Duodenal mucosa (tissue), 2 donors: Measurements from ENCODE around the gene KRTAP10-8.
"Not testable (repeated sequence)": the region's sequence is repeated elsewhere in the genome, so short reads cannot be mapped to it uniquely, and the experiment has no call there.

Experiments
- H3K27ac ChIP-seq: one replicate; pipeline ENCODE4 v1.7.0; 2013; ENCODE audit warnings: low read depth, low read length
- H3K27me3 ChIP-seq, 2 donors: one replicate each; pipeline ENCODE4 v1.7.0; 2013; ENCODE audit warnings: low read length in 2 of 2, control low read depth in 1 of 2; ENCODE audit not compliant: insufficient read depth in 2 of 2, control insufficient read depth in 1 of 2
- H3K36me3 ChIP-seq, 2 donors: one replicate each; pipeline ENCODE4 v1.7.0; 2013; ENCODE audit warnings: low read length in 2 of 2, control low read depth in 1 of 2; ENCODE audit not compliant: insufficient read depth in 2 of 2, control insufficient read depth in 1 of 2
- H3K4me1 ChIP-seq, 2 donors: one replicate each; pipeline ENCODE4 v1.7.0; 2013; ENCODE audit warnings: low read length in 2 of 2, control low read depth in 1 of 2; ENCODE audit not compliant: insufficient read depth in 2 of 2, control insufficient read depth in 1 of 2
- H3K4me3 ChIP-seq, 2 donors: one replicate each; pipeline ENCODE4 v1.7.0; 2013; ENCODE audit warnings: low read length in 2 of 2, low read depth in 1 of 2
- H3K9ac ChIP-seq, 2 donors: one replicate each; pipeline ENCODE4 v1.7.0; 2013; ENCODE audit warnings: low read length in 2 of 2, low read depth in 1 of 2
- H3K9me3 ChIP-seq, 2 donors: one replicate each; pipeline ENCODE4 v1.7.0; 2013; ENCODE audit warnings: low read length in 2 of 2, control low read depth in 1 of 2; ENCODE audit not compliant: control insufficient read depth in 1 of 2

The KRTAP10-8 gene

DNA sequence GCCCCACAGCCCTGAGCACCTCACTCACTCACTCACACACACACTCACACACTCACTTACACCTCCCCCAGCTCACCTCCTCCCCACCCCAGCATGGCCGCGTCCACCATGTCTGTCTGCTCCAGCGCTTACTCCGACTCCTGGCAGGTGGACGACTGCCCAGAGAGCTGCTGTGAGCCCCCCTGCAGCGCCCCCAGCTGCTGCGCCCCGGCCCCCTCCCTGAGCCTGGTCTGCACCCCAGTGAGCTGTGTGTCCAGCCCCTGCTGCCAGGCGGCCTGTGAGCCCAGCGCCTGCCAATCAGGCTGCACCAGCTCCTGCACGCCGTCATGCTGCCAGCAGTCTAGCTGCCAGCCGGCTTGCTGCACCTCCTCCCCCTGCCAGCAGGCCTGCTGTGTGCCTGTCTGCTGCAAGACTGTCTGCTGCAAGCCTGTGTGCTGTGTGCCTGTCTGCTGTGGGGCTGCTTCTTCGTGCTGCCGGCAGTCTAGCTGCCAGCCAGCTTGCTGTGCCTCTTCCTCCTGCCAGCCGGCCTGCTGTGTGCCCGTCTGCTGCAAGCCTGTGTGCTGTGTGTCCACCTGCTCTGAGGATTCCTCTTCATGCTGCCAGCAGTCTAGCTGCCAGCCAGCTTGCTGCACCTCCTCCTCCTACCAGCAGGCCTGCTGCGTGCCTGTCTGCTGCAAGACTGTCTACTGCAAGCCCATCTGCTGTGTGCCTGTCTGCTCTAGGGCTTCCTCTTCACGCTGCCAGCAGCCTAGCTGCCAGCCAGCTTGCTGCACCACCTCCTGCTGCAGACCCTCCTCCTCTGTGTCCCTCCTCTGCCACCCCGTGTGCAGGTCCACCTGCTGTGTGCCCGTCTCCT lies 34.7 kb downstream of the KRTAP10-8 start, which contains the start of gene KRTAP10-11:
TSS of gene KRTAP10-11 (plus strand) at position 49 of the 856 bp plus-strand sequence. CDS start at position 94, 45 bp downstream.
- H3K27ac ChIP-seq, H3K4me1 ChIP-seq, H3K4me3 ChIP-seq, H3K9ac ChIP-seq, H3K27me3 ChIP-seq, H3K36me3 ChIP-seq: not testable (repeated sequence)
- peaks cover 4 to 11% of the 10 kb centered on the region in 2 donors for H3K9me3 ChIP-seq

GRCh38 chr21:44647222-44647552 lies 35.3 kb downstream of the KRTAP10-8 start:
- Histone ChIP-seq H3K4me1 (no peaks in the 10 kb centered on the region), H3K27me3 (no peaks in the 10 kb centered on the region), H3K9me3 (peaks cover 4 to 11% of the 10 kb centered on the region in 2 donors), H3K4me3 (no peak overlapping the region), H3K9ac (no peak overlapping the region), H3K27ac (no peak overlapping the region), H3K36me3 (no peaks in the 10 kb centered on the region)

- Histone ChIP-seq H3K27ac (no peak overlapping the region), H3K27me3 (no peaks in the 10 kb centered on the region), H3K36me3 (no peaks in the 10 kb centered on the region), H3K4me1 (no peaks in the 10 kb centered on the region), H3K4me3 (no peak overlapping the region), H3K9me3 (peaks cover 4 to 11% of the 10 kb centered on the region in 2 donors), H3K9ac (no peak overlapping the region)
Observed at GRCh38 chr21:44648557-44649311, 36.9 kb downstream of the KRTAP10-8 start.

- peaks cover 0 to 3% of the 10 kb centered on the region in 2 donors for H3K9me3 ChIP-seq
- no peaks in the 10 kb centered on the region for H3K36me3 ChIP-seq
- H3K4me1 ChIP-seq = no peaks in the 10 kb centered on the region
- H3K27ac ChIP-seq = no peak overlapping the region
- no peak overlapping the region for H3K4me3 ChIP-seq
- no peaks in the 10 kb centered on the region for H3K27me3 ChIP-seq
- H3K9ac ChIP-seq = no peak overlapping the region
Observed at GRCh38 chr21:44649521-44650100, 37.7 kb downstream of the KRTAP10-8 start.

DNA sequence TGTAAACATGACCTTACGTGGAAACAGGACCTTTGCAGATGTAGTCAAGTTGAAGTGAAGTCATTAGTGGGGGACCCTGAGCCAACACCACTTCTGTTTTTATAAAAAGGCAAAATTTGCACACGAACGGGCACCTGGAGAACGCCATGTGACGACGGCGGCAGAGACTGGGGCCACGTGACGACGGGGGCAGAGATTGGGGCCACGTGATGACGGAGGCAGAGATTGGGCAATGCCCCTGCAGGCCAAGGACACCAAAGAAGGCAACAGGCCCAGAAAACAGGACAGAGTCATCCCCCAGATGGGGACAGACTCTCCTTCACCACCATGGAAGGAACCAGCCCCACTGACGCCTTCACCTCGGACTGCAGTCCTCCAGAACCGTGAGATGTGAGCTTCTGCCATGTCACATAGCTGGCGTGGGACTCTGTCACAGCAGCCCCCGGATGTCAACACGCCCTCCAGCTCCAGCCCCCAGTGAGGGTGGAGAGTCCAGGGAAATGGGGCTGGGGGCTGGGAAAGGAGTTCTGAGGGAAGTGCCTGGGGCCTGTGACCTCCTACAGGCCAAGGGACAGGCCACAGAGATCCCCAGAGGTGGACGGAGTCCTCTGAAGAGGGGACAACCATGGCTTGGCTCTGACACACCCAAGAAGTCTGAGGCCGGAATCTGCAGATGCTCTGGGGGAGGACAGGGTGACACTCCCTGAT lies 38.5 kb downstream of the KRTAP10-8 start:
- Histone ChIP-seq H3K4me3 (no peak overlapping the region), H3K27me3 (no peaks in the 10 kb centered on the region), H3K9ac (no peak overlapping the region), H3K9me3 (no peaks in the 10 kb centered on the region), H3K4me1 (no peaks in the 10 kb centered on the region), H3K27ac (no peak overlapping the region), H3K36me3 (no peaks in the 10 kb centered on the region)

DNA sequence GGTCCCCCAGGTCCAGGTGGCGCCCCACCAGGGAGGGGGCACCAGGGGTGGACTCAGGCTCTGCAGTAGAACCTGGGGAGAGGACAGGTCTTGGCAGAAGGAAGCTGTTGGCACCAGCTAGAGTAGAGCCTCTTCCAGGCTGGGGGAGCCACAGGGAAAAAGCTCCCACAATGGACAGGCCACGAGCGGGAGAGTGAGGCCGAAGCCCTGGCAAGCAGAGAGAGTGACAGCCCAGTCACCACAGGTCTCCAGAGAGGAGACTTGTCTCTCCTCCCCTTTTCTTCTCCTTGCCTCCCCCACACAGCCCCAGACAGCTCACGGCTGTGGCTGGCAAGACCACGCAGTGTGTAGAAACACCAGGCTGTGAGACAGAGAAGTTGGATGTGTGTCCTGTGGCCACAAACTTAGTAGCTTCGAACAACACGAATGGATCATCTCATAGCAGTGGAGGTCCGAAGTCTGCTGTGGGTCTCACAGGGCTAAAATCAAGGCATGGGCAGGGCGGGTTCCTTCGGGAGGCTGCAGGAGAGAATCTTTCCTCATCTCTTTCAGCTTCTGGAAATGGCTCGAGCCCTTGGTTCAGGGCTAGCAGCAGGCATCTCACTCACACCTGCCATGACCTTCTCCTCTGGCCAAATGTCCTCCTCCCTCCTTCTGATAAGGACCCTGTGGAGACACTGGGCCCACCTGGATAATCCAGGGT lies 39.2 kb downstream of the KRTAP10-8 start:
- Histone ChIP-seq H3K36me3 (no peaks in the 10 kb centered on the region), H3K9me3 (no peaks in the 10 kb centered on the region), H3K4me3 (no peak overlapping the region), H3K27me3 (no peaks in the 10 kb centered on the region), H3K4me1 (no peaks in the 10 kb centered on the region), H3K9ac (no peak overlapping the region), H3K27ac (no peak overlapping the region)

DNA sequence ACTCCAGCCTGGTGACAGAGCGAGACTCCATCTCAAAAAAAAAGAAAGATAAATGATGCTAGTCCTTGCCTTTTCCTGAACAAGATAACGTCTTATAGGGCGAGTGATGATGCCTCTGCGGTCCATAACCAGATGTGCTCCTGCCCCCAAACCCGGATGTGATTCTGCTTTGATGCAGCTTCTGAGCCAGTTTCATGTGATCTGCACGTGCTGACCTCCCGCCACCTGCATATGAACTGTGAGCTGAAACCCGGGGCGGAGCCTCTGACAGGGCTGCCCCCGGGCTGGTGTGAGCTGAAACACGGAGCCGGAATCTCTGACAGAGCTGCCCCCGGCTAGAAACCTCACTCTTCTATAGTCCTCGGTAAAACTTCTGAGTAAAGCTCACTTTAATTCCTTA lies 41.2 kb downstream of the KRTAP10-8 start:
- H3K27ac ChIP-seq = no peak overlapping the region
- H3K4me3 ChIP-seq = no peak overlapping the region
- no peaks in the 10 kb centered on the region for H3K9me3 ChIP-seq
- H3K4me1 ChIP-seq = no peaks in the 10 kb centered on the region
- H3K36me3 ChIP-seq = no peaks in the 10 kb centered on the region
- no peaks in the 10 kb centered on the region for H3K27me3 ChIP-seq
- H3K9ac ChIP-seq = no peak overlapping the region

DNA sequence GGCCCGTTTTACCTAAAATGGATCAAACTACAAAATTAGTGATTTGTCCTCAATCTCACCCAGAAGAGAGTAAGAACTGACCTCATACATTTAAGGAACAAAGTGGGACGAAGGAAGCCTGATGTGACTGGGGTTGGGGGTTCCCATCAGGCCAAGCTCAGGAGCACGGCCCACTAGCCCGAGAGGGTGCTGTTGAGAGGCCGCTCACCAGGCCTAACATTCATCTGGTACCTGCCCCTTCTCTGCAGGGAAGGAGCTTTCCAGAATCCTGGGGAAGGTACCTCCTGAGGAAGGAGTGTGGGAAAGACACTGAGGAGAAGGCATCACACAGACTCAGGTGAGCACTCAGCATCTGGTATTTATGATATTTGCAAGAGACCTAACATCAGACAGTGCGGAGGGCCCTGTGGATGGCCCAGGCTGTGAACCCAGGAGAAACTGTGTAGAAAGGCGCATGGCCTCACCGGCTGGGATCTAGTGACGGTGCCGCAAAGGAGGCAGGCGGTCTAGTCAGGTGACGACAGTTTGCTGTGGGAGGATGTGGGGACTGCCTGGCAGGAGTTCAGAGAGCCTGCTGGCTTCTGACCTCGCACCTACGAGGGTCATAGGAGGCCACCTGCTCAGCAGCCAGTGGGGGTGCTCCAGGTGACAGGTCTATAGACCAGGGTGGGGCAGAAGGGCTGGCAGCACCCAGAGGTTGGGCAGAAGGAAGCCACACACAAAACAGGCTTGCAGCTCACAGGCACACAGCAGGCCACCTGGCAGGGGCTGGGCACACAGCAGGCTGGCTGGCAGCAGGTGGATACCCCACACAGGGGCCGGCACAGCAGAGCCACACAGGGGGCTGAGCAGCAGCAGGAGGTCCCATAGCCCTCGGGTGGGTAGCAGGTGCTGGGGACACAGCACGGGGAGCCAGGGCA lies 42.0 kb downstream of the KRTAP10-8 start:
- no peaks in the 10 kb centered on the region for H3K9me3 ChIP-seq
- H3K4me3 ChIP-seq = no peak overlapping the region
- H3K36me3 ChIP-seq = no peaks in the 10 kb centered on the region
- no peaks in the 10 kb centered on the region for H3K27me3 ChIP-seq
- H3K27ac ChIP-seq = no peak overlapping the region
- H3K4me1 ChIP-seq = peaks cover 0 to 4% of the 10 kb centered on the region in 2 donors
- no peak overlapping the region for H3K9ac ChIP-seq
